Pancreas (tissue), 10 donors: Measurements from ENCODE around the gene KSR1. TPM values are rescaled to one million over a fixed set of nuclear protein-coding genes. Genes with fewer than 3 reads are reported as not detected.
"Not testable (repeated sequence)": the region's sequence is repeated elsewhere in the genome, so short reads cannot be mapped to it uniquely, and the experiment has no call there.

ENCODE experiments used
- ATAC-seq, 4 donors: fragments of 200-7000 bp; cut with Tn5 transposase; one replicate each; pipeline versions ENCODE4 v1.8.0 to v1.9.1; 2020; ENCODE audit warnings: mild to moderate bottlenecking in 4 of 4, moderate library complexity in 4 of 4
- DNase-seq, 6 donors: peaks; one replicate each; pipeline ENCODE4 v3.0.0-alpha.2; 2020
- FAIRE-seq: peaks from 2 replicates; lab custom pipeline; 2012; peaks lifted over from hg19 to GRCh38; lab: Jason Lieb, UNC
- H3K27ac ChIP-seq, 4 donors: fragments of 200-600 bp; sonication (generic); 1 replicate in 3 of 4; 2 replicates in 1 of 4; pipeline versions ENCODE4 v1.5.0 to v1.8.0; 2020
- H3K27me3 ChIP-seq, 4 donors: fragments of 200-600 bp; one replicate each; pipeline ENCODE4 v1.8.0; 2021
- H3K36me3 ChIP-seq, 3 donors: fragments of 200-600 bp; sonication (generic) in 1 of 3; one replicate each; pipeline versions ENCODE4 v1.5.0 to v1.8.0; 2020 to 2021
- H3K4me1 ChIP-seq, 3 donors: fragments of 200-600 bp; one replicate each; pipeline ENCODE4 v1.8.0; 2021
- H3K4me3 ChIP-seq, 4 donors: fragments of 200-600 bp; sonication (generic) in 2 of 4; one replicate each; pipeline versions ENCODE4 v1.5.0 to v1.8.0; 2020 to 2021
- H3K9me3 ChIP-seq, 4 donors: fragments of 200-600 bp; one replicate each; pipeline ENCODE4 v1.8.0; 2021
- CTCF ChIP-seq, 4 donors: fragments of 200-600 bp; sonication (generic) in 3 of 4; IDR thresholded peaks; one replicate each; pipeline versions ENCODE4 v1.5.0 to v1.8.0; 2021; ENCODE audit warnings: antibody characterized with exemption in 4 of 4
- WGBS, 2 donors: extraction: QIAGEN DNeasy Blood & Tissue Kit; methylation state at CpG; one replicate each; pipeline ENCODE4 v1.1.7; 2013; 5-methylcytosine and 5-hydroxymethylcytosine counted together
- intact Hi-C, 3 donors: fragments of 100-400 bp; cut with DNase I; formaldehyde crosslinking; loops; one replicate each; pipeline versions ENCODE4 v1.11.1 to v1.14.2; 2022
- polyA plus RNA-seq, 2 donors: library from polyadenylated mRNA; stranded (reverse); fragments of 200-250 nt; gene quantifications; one replicate each; pipeline ENCODE4 v1.2.3, GENCODE V29; 2013
- total RNA-seq, 6 donors: library from RNA; stranded (reverse); fragmentation: NEBNext Ultra II Directional in 4 of 6; extraction: Animal tissue kit (Norgen Biotek cat#: 25700) in 4 of 6; gene quantifications; one replicate each; pipeline versions ENCODE4 v1.2.1 to v1.2.4, GENCODE V29; 2021 to 2023
- donor health status: healthy with polysubstance abuse.
- donor health status: DM: no; HTN: no; CAD: no; lungs with moderate emphysema.
- donor health status: DM: no; HTN: no; CAD: no.
- donor health status: control.
- donor health status: control.
- donor health status: Bipolar disorder and iron deficiency.
- donor health status: DM: yes; HTN: yes; CAD: no.
- donor health status: DM: no; HTN: no; CAD: no.
- donor health status: DM: no; HTN: no; CAD: no.
- donor health status: DM: yes; HTN: yes; CAD: no.

Gene KSR1
- total and polyA plus RNA-seq, 8 donors = 68.2 to 139 (median 103) TPM

- no peak for FAIRE-seq
- TF ChIP-seq CTCF (IDR thresholded peaks at IDR 0.05) = no peak
- intact Hi-C loops = no loop called here
- Histone ChIP-seq H3K4me1 (peaks cover 7 to 12% (median 12%) of the 10 kb centered on the region in 3 donors), H3K27me3 (no peaks in the 10 kb centered on the region), H3K36me3 (no peaks in the 10 kb centered on the region), H3K4me3 (no peak overlapping the region), H3K9me3 (no peaks in the 10 kb centered on the region), H3K27ac (peak overlapping the region; percentile 15 to 67 (median 43))
- DNase-seq = peak in 3 of 6 donors; percentile 40 to 51 (median 50)
- ATAC-seq = peak; percentile 49 to 67 (median 61)
- WGBS, 2 donors = 14 to 18% methylated on average over 14 of the region's 14 CpGs
These were observed 177.2 kb downstream of the KSR1 start for GRCh38 chr17:27633312-27634025.

- Histone ChIP-seq H3K36me3 (no peaks in the 10 kb centered on the region), H3K27me3 (no peaks in the 10 kb centered on the region), H3K4me1 (peaks cover 7 to 12% (median 12%) of the 10 kb centered on the region in 3 donors), H3K9me3 (no peaks in the 10 kb centered on the region), H3K4me3 (no peak overlapping the region), H3K27ac (peak overlapping the region in 1 of 4 donors; percentile 46)
- ATAC-seq (no peak), FAIRE-seq (no peak), DNase-seq (no peak)
- intact Hi-C loops = no loop called here
- no peak for TF ChIP-seq CTCF (IDR thresholded peaks at IDR 0.05)
- 87 to 94% methylated on average over 1 of the region's 1 CpG for WGBS, 2 donors
These were observed 177.7 kb downstream of the KSR1 start for GRCh38 chr17:27634026-27634335.

GRCh38 chr17:27634776-27635175, 178.5 kb downstream of the KSR1 start:
- Histone ChIP-seq H3K9me3 (no peaks in the 10 kb centered on the region), H3K27me3 (no peaks in the 10 kb centered on the region), H3K4me1 (peaks cover 7 to 12% (median 12%) of the 10 kb centered on the region in 3 donors), H3K4me3 (no peak overlapping the region), H3K27ac (no peak overlapping the region), H3K36me3 (no peaks in the 10 kb centered on the region)
- TF ChIP-seq CTCF (IDR thresholded peaks at IDR 0.05) = no peak
- DNase-seq (no peak), ATAC-seq (no peak), FAIRE-seq (no peak)
- intact Hi-C loops = no loop called here
- WGBS, 2 donors = 93 to 98% methylated on average over 2 of the region's 2 CpGs

- WGBS, 2 donors = 85 to 87% methylated on average over 6 of the region's 6 CpGs
- no peaks in the 10 kb centered on the region for H3K9me3 ChIP-seq
- no peak overlapping the region for H3K4me3 ChIP-seq
- H3K27ac ChIP-seq = no peak overlapping the region
- H3K36me3 ChIP-seq = no peaks in the 10 kb centered on the region
- TF ChIP-seq CTCF (IDR thresholded peaks at IDR 0.05) = no peak
- H3K27me3 ChIP-seq = no peaks in the 10 kb centered on the region
- peaks cover 7 to 12% (median 12%) of the 10 kb centered on the region in 3 donors for H3K4me1 ChIP-seq
- no peak for ATAC-seq
- DNase-seq = peak in 1 of 6 donors; percentile 38
- intact Hi-C loops = no loop called here
- FAIRE-seq = no peak
These were observed 179.1 kb downstream of the KSR1 start for GRCh38 chr17:27635275-27635823.

- H3K36me3 ChIP-seq, H3K27ac ChIP-seq, H3K27me3 ChIP-seq, DNase-seq, H3K4me3 ChIP-seq, H3K9me3 ChIP-seq, intact Hi-C loops, ATAC-seq, FAIRE-seq: not testable (repeated sequence)
- peaks cover 7 to 12% (median 12%) of the 10 kb centered on the region in 3 donors for H3K4me1 ChIP-seq
- 75 to 81% methylated on average over 3 of the region's 3 CpGs for WGBS, 2 donors
These were observed 179.8 kb downstream of the KSR1 start for GRCh38 chr17:27636005-27636520.

- ATAC-seq, H3K9me3 ChIP-seq, FAIRE-seq, H3K4me3 ChIP-seq, DNase-seq, H3K27ac ChIP-seq, H3K36me3 ChIP-seq, H3K27me3 ChIP-seq, intact Hi-C loops: not testable (repeated sequence)
- WGBS, 2 donors = 88 to 90% methylated on average over 7 of the region's 7 CpGs
- peaks cover under 1 to 11% (median 7%) of the 10 kb centered on the region in 3 donors for H3K4me1 ChIP-seq
These were observed 181.6 kb downstream of the KSR1 start for GRCh38 chr17:27637818-27638217.

GRCh38 chr17:27638415-27638914, 182.2 kb downstream of the KSR1 start:
- H3K9me3 ChIP-seq, H3K27me3 ChIP-seq, H3K27ac ChIP-seq, DNase-seq, ATAC-seq, H3K36me3 ChIP-seq, intact Hi-C loops, H3K4me1 ChIP-seq, FAIRE-seq, H3K4me3 ChIP-seq: not testable (repeated sequence)
- 93 to 100% methylated on average over 1 to 2 of the region's 5 CpGs for WGBS, 2 donors
